OCI-LY7 (cell line): ENCODE data around the gene LRIG3. TPM values are rescaled to one million over a fixed set of nuclear protein-coding genes. Genes with fewer than 3 reads are reported as not detected.
"Not testable (repeated sequence)": the region's sequence is repeated elsewhere in the genome, so short reads cannot be mapped to it uniquely, and the experiment has no call there.

ENCODE experiments used
- BruUV-seq: library from RNA; stranded (reverse); fragments of 400-500 nt; replicated peaks from 2 replicates; lab custom pipeline; 2021; lab: Mats Ljungman, UMichigan
- CTCF ChIA-PET: fragments of 300-600 bp; sonication (Branson Sonifier 250); formaldehyde crosslinking; loops from one replicate; lab custom pipeline; 2022; ENCODE audit warnings: antibody characterized with exemption; ENCODE audit not compliant: unreplicated experiment; lab: Charles Lee
- POLR2A ChIA-PET: fragments of 300-600 bp; sonication (Branson Sonifier 250); formaldehyde crosslinking; loops from one replicate; lab custom pipeline; 2022; ENCODE audit warnings: antibody characterized with exemption; lab: Charles Lee
- DNase-seq: peaks from one replicate; pipeline ENCODE4 v3.0.0-alpha.2; 2015; ENCODE audit warnings: low spot score
- H2AFZ ChIP-seq: fragments of 200-600 bp; sonication (generic), shearing (Covaris generic); 2 replicates; pipeline ENCODE4 v1.6.1; 2014; ENCODE audit warnings: mild to moderate bottlenecking, antibody characterized with exemption, low read length, moderate library complexity
- H3K27ac ChIP-seq: fragments of 200-600 bp; sonication (generic); 2 replicates; pipeline ENCODE4 v1.5.1; 2014; ENCODE audit warnings: mixed run types, low read depth, mild to moderate bottlenecking, moderate library complexity, low read length, inconsistent platforms; ENCODE audit not compliant: poor library complexity, severe bottlenecking
- H3K36me3 ChIP-seq: fragments of 200-600 bp; sonication (generic); 2 replicates; pipeline ENCODE4 v1.6.1; 2014; ENCODE audit warnings: mild to moderate bottlenecking, antibody characterized with exemption, low read length, moderate library complexity, mixed read lengths; ENCODE audit not compliant: insufficient read depth
- H3K4me1 ChIP-seq: fragments of 200-600 bp; sonication (generic); 2 replicates; pipeline ENCODE4 v1.5.1; 2014; ENCODE audit warnings: mild to moderate bottlenecking, low read length; ENCODE audit not compliant: insufficient read depth, poor library complexity, severe bottlenecking
- H3K4me2 ChIP-seq: fragments of 200-600 bp; sonication (generic); 2 replicates; pipeline ENCODE4 v1.6.1; 2014; ENCODE audit warnings: mild to moderate bottlenecking, low read length
- H3K4me3 ChIP-seq: fragments of 200-600 bp; sonication (generic); 2 replicates; pipeline ENCODE4 v1.5.1; 2014; ENCODE audit warnings: mild to moderate bottlenecking, low read depth, low read length; ENCODE audit not compliant: poor library complexity, severe bottlenecking
- H3K79me2 ChIP-seq: fragments of 200-600 bp; sonication (generic); 2 replicates; pipeline ENCODE4 v1.6.1; 2016; ENCODE audit warnings: low read depth, mild to moderate bottlenecking, low read length, moderate library complexity, mixed read lengths; ENCODE audit not compliant: insufficient read depth
- H3K9me2 ChIP-seq: fragments of 200-600 bp; sonication (generic); 2 replicates; pipeline ENCODE4 v1.6.1; 2016; ENCODE audit warnings: mild to moderate bottlenecking, low read length, mixed read lengths; ENCODE audit not compliant: insufficient read depth
- H3K9me3 ChIP-seq: fragments of 200-600 bp; sonication (generic); 2 replicates; pipeline ENCODE4 v1.6.1; 2014; ENCODE audit warnings: mild to moderate bottlenecking, mixed run types, low read length, mixed read lengths
- H4K20me1 ChIP-seq: fragments of 200-600 bp; sonication (generic); 2 replicates; pipeline ENCODE4 v1.6.1; 2014; ENCODE audit warnings: mild to moderate bottlenecking, antibody characterized with exemption, low read length, moderate library complexity, mixed read lengths; ENCODE audit not compliant: insufficient read depth
- CTCF ChIP-seq: fragments of 200-600 bp; sonication (generic); conservative IDR thresholded peaks from 2 replicates; pipeline ENCODE4 v1.5.1; 2014; ENCODE audit warnings: mild to moderate bottlenecking, antibody characterized with exemption, low read length, moderate library complexity, mixed read lengths
- EZH2phosphoT487 ChIP-seq: fragments of 200-600 bp; sonication (generic); IDR thresholded peaks from 2 replicates; pipeline ENCODE4 v1.6.1; 2018; ENCODE audit warnings: low read depth, borderline replicate concordance, mild to moderate bottlenecking, mixed run types, antibody characterized with exemption, low read length, moderate library complexity, mixed read lengths
- intact Hi-C: fragments of 100-400 bp; cut with micrococcal nuclease; formaldehyde crosslinking; loops from one replicate; pipeline ENCODE4 v1.10.0; 2022; ENCODE audit not compliant: unreplicated experiment
- total RNA-seq, 2 experiments: library from RNA; depleted of rRNA in 1 of 2; stranded (reverse); fragments of >200 nt in 1 of 2; shearing (Covaris generic) in 1 of 2; gene quantifications; 2 replicates each; pipeline ENCODE4 v1.2.3, GENCODE V29; 2014 to 2022

Gene LRIG3
- total RNA-seq, 2 experiments from 2014 or later = not detected

GRCh38 chr12:58906917-58907316, 13.4 kb downstream of the LRIG3 start:
- no TSS peak for BruUV-seq
- Histone ChIP-seq H3K4me1 (no peaks in the 10 kb centered on the region), H3K27ac (no peak overlapping the region), H3K4me2 (no peak overlapping the region), H3K36me3 (no peaks in the 10 kb centered on the region), H2AFZ (no peak overlapping the region), H3K4me3 (no peak overlapping the region), H3K9me3 (no peaks in the 10 kb centered on the region), H3K9me2 (no peaks in the 10 kb centered on the region), H4K20me1 (no peaks in the 10 kb centered on the region), H3K79me2 (no peaks in the 10 kb centered on the region)
- no peak for DNase-seq
- intact Hi-C loops = no loop called here
- ChIA-PET CTCF (no interaction called here), POLR2A (no interaction called here)
- TF ChIP-seq EZH2phosphoT487 (no peak), CTCF (no peak)

GRCh38 chr12:58905422-58905821, 14.9 kb downstream of the LRIG3 start:
- BruUV-seq = no TSS peak
- H3K9me2 ChIP-seq = no peaks in the 10 kb centered on the region
- H3K27ac ChIP-seq = no peak overlapping the region
- H2AFZ ChIP-seq = no peak overlapping the region
- DNase-seq = no peak
- POLR2A ChIA-PET = interaction anchor here (0.6 to 1.0 kb wide), 3 partner anchors 16 to 24 kb away, joined by 3 to 5 read pairs (median 3); no protein-coding TSS in a partner anchor
- CTCF ChIA-PET = no interaction called here
- TF ChIP-seq EZH2phosphoT487 (no peak), CTCF (no peak)
- no peak overlapping the region for H3K4me2 ChIP-seq
- H3K36me3 ChIP-seq = no peaks in the 10 kb centered on the region
- H3K79me2 ChIP-seq = no peaks in the 10 kb centered on the region
- no peaks in the 10 kb centered on the region for H4K20me1 ChIP-seq
- H3K9me3 ChIP-seq = no peaks in the 10 kb centered on the region
- no peaks in the 10 kb centered on the region for H3K4me1 ChIP-seq
- intact Hi-C loops = no loop called here
- no peak overlapping the region for H3K4me3 ChIP-seq

DNA sequence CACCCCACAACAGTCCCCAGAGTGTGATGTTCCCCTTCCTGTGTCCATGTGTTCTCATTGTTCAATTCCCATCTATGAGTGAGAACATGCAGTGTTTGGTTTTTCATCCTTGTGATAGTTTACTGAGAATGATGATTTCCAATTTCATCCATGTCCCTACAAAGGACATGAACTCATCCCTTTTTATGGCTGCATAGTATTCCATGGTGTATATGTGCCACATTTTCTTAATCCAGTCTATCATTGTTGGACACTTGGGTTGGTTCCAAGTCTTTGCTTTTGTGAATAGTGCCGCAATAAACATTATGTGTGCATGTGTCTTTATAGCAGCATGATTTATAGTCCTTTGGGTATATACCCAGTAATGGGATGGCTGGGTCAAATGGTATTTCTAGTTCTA, 17.6 kb downstream of the LRIG3 start:
- H3K9me3 ChIP-seq, H3K4me1 ChIP-seq, H3K4me2 ChIP-seq, BruUV-seq, H3K9me2 ChIP-seq, CTCF ChIA-PET, POLR2A ChIA-PET, H4K20me1 ChIP-seq, DNase-seq, intact Hi-C loops, H3K79me2 ChIP-seq, H3K27ac ChIP-seq, H3K36me3 ChIP-seq, H3K4me3 ChIP-seq, H2AFZ ChIP-seq: not testable (repeated sequence)
